CD4-positive, alpha-beta memory T cell (primary cell): Measurements from ENCODE around the gene IL33. TPM values are rescaled to one million over a fixed set of nuclear protein-coding genes. Genes with fewer than 3 reads are reported as not detected.

Experiments used
- CTCF ChIA-PET: fragments of 350-600 bp; sonication (Branson Sonifier 250); formaldehyde crosslinking; loops from one replicate; lab custom pipeline; 2021; ENCODE audit warnings: inconsistent platforms; ENCODE audit not compliant: partially characterized antibody; lab: Charles Lee
- POLR2A ChIA-PET: fragments of 350-600 bp; sonication (Branson Sonifier 250); formaldehyde crosslinking; loops from one replicate; lab custom pipeline; 2021; ENCODE audit not compliant: partially characterized antibody; lab: Charles Lee
- DNase-seq, 5 donors: peaks; one replicate each; pipeline versions ENCODE4 v3.0.0 to v3.0.0-alpha.2; 2020 to 2022; ENCODE audit warnings: mixed read lengths in 1 of 5
- H3K27ac ChIP-seq: one replicate; pipeline ENCODE4 v1.7.0; 2013; ENCODE audit warnings: low read depth, low read length
- H3K27me3 ChIP-seq: 2 replicates; pipeline ENCODE4 v1.7.0; 2013; ENCODE audit warnings: mild to moderate bottlenecking, low read length, moderate library complexity; ENCODE audit not compliant: insufficient read depth
- H3K36me3 ChIP-seq: 2 replicates; pipeline ENCODE4 v1.7.0; 2013; ENCODE audit warnings: mild to moderate bottlenecking, low read length, moderate library complexity; ENCODE audit not compliant: insufficient read depth
- H3K4me1 ChIP-seq: 2 replicates; pipeline ENCODE4 v1.7.0; 2013; ENCODE audit warnings: mild to moderate bottlenecking, low read length, moderate library complexity; ENCODE audit not compliant: insufficient read depth
- H3K4me3 ChIP-seq, 2 donors: one replicate each; pipeline ENCODE4 v1.7.0; 2013; ENCODE audit warnings: low read length in 2 of 2, mild to moderate bottlenecking in 1 of 2
- H3K9me3 ChIP-seq, 2 donors: one replicate each; pipeline ENCODE4 v1.7.0; 2013; ENCODE audit warnings: low read length in 2 of 2, control low read depth in 1 of 2; ENCODE audit not compliant: control insufficient read depth in 1 of 2
- H3K27ac Mint-ChIP-seq, 7 donors: one replicate each; pipeline ENCODE4 v1.8.0; 2020 to 2021; ENCODE audit warnings: mixed read lengths in 7 of 7, mild to moderate bottlenecking in 6 of 7, inconsistent platforms in 3 of 7, moderate library complexity in 3 of 7
- H3K27me3 Mint-ChIP-seq, 2 donors: one replicate each; pipeline ENCODE4 v1.8.0; 2020 to 2021; ENCODE audit warnings: mixed read lengths in 2 of 2
- H3K36me3 Mint-ChIP-seq, 2 donors: one replicate each; pipeline ENCODE4 v1.8.0; 2020 to 2021; ENCODE audit warnings: mixed read lengths in 2 of 2, inconsistent platforms in 1 of 2, mild to moderate bottlenecking in 1 of 2
- H3K4me1 Mint-ChIP-seq, 4 donors: one replicate each; pipeline ENCODE4 v1.8.0; 2020 to 2021; ENCODE audit warnings: mixed read lengths in 4 of 4, mild to moderate bottlenecking in 1 of 4
- H3K4me3 Mint-ChIP-seq, 8 donors: one replicate each; pipeline ENCODE4 v1.8.0; 2020 to 2021; ENCODE audit warnings: mixed read lengths in 8 of 8, mild to moderate bottlenecking in 7 of 8, moderate library complexity in 6 of 8, inconsistent platforms in 3 of 8
- H3K9me3 Mint-ChIP-seq, 8 donors: one replicate each; pipeline ENCODE4 v1.8.0; 2020 to 2021; ENCODE audit warnings: mixed read lengths in 8 of 8, mild to moderate bottlenecking in 5 of 8, inconsistent platforms in 3 of 8, moderate library complexity in 1 of 8
- intact Hi-C: fragments of 100-400 bp; cut with micrococcal nuclease; formaldehyde crosslinking; loops from one replicate; pipeline ENCODE4 v1.15.1; 2023
- polyA plus RNA-seq, 2 donors: library from polyadenylated mRNA; unstranded; fragments of 300-500 nt; fragmentation: Illumina TruSeq; gene quantifications; one replicate each; pipeline ENCODE4 v1.2.3, GENCODE V29; 2021
- total RNA-seq, 2 experiments: library from RNA; stranded (reverse); gene quantifications; one replicate each; pipeline ENCODE4 v1.2.3, GENCODE V29; 2021

The IL33 gene
- total and polyA plus RNA-seq, 4 experiments from 2014 or later, result not detected

DNA sequence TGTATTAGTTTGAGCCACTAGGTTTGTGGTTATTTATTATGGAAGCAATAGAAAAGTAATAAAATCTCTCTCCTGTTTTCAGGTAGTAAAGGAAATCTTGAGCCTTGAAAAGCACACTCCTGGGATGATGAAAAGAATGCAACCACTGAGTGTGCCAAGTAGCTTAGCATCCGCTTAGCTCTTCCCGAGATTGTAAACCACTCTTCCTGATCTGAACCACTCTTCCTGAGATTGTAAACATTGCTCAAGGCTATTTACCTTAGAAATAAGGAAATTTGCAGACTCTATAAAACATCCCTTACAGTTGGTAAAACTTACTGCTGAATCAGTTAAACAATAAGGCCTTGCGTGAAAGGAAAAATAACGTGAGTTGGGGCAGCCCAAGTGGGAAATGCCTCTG, 17.4 kb upstream of the IL33 start:
- Histone ChIP-seq H3K9me3 (no peaks in the 10 kb centered on the region), H3K36me3 (no peaks in the 10 kb centered on the region), H3K27ac (no peak overlapping the region), H3K27me3 (no peaks in the 10 kb centered on the region), H3K4me3 (no peak overlapping the region), H3K4me1 (no peaks in the 10 kb centered on the region)
- Mint-ChIP-seq H3K27me3 (peaks cover 18 to 21% of the 10 kb centered on the region in 2 donors), H3K4me1 (no peaks in the 10 kb centered on the region), H3K9me3 (peaks cover 0 to 1% (median 0%) of the 10 kb centered on the region in 8 donors), H3K27ac (no peak overlapping the region), H3K4me3 (no peak overlapping the region), H3K36me3 (no peaks in the 10 kb centered on the region)
- CTCF ChIA-PET, result interaction anchor here (0.6 kb wide), 1 partner anchor 868 kb away, joined by 3 read pairs; no protein-coding TSS in a partner anchor
- intact Hi-C loops, result no loop called here
- DNase-seq, result no peak
- POLR2A ChIA-PET, result no interaction called here

DNA sequence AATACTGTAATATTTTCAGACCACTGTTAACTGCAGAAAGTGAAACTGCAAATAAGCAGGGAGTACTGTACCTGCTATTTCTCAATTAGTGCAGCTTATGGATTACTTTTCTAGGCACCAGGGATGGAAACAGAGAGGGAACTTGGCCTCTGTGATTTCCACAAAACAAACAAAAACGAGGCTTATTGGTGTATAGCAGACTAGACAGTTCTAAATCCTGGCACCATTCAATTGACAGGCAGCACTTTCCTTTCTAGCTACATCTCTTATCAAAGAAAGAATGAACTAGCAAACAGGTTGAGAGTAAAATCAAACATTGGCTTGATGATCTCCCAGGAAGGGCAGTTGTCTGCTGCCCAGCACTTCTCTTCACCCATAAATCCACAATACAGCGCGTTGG, 16.0 kb upstream of the IL33 start:
- no peaks in the 10 kb centered on the region for H3K4me1 Mint-ChIP-seq
- CTCF ChIA-PET, result no interaction called here
- no peak overlapping the region for H3K27ac Mint-ChIP-seq
- Histone ChIP-seq H3K4me1 (no peaks in the 10 kb centered on the region), H3K9me3 (no peaks in the 10 kb centered on the region), H3K36me3 (no peaks in the 10 kb centered on the region), H3K27me3 (no peaks in the 10 kb centered on the region), H3K4me3 (no peak overlapping the region), H3K27ac (no peak overlapping the region)
- POLR2A ChIA-PET, result no interaction called here
- DNase-seq, result no peak
- peaks cover 0 to 10% (median under 1%) of the 10 kb centered on the region in 8 donors for H3K9me3 Mint-ChIP-seq
- peaks cover 21 to 22% of the 10 kb centered on the region in 2 donors for H3K27me3 Mint-ChIP-seq
- intact Hi-C loops, result no loop called here
- no peak overlapping the region for H3K4me3 Mint-ChIP-seq
- H3K36me3 Mint-ChIP-seq, result no peaks in the 10 kb centered on the region

DNA sequence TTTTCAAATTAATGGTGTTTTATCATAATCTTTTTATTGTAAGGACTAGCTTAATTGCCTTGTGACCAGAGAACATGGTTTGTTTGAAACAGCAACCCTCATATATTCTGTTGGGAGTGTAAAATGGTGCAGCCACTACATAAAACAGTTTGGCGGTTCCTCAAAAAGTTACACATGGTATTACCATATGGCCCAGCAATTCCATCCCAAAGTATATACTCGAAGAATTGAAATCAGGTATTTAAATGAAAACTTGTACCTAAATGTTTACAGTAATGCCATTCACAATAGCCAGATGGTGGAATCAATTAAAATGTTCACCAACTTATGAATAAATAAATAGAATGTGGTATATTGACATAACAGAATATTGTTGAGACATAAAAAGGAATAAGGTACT, 14.8 kb upstream of the IL33 start:
- ChIA-PET POLR2A (no interaction called here), CTCF (no interaction called here)
- H3K4me1 ChIP-seq, result no peaks in the 10 kb centered on the region
- Mint-ChIP-seq H3K27ac (no peak overlapping the region), H3K36me3 (no peaks in the 10 kb centered on the region), H3K4me1 (no peaks in the 10 kb centered on the region), H3K4me3 (no peak overlapping the region), H3K27me3 (peaks cover 20 to 24% of the 10 kb centered on the region in 2 donors), H3K9me3 (peaks cover 0 to 17% (median 4%) of the 10 kb centered on the region in 8 donors)
- DNase-seq, result no peak
- intact Hi-C loops, result no loop called here
- H3K27me3 ChIP-seq, result no peaks in the 10 kb centered on the region
- no peak overlapping the region for H3K27ac ChIP-seq
- no peaks in the 10 kb centered on the region for H3K36me3 ChIP-seq
- H3K4me3 ChIP-seq, result no peak overlapping the region
- H3K9me3 ChIP-seq, result no peaks in the 10 kb centered on the region

DNA sequence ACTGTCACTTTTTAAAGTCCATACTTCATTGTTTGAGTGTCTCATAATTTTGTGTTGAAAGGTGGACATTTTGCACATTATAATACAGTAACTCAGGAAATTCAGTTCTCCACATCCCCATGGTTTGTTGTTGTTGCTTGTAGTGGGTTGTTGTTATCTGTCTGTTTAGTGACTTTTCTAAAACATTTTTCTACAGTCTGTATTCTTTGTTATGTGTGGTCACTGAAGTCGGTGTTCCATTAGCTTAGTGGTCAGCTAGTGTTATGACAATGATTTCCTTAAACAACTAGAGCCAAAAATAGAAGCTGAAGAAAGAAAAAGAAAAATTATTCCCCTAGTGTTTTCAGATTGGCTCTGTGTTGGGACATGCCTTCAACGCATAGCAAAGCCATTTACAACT, 5.6 kb upstream of the IL33 start:
- Histone ChIP-seq H3K36me3 (no peaks in the 10 kb centered on the region), H3K4me1 (no peaks in the 10 kb centered on the region), H3K4me3 (no peak overlapping the region), H3K27me3 (no peaks in the 10 kb centered on the region), H3K27ac (no peak overlapping the region), H3K9me3 (peaks cover 0 to 13% of the 10 kb centered on the region in 2 donors)
- Mint-ChIP-seq H3K36me3 (no peaks in the 10 kb centered on the region), H3K27me3 (peaks cover 2 to 7% of the 10 kb centered on the region in 2 donors), H3K4me1 (no peaks in the 10 kb centered on the region), H3K9me3 (peaks cover 7 to 64% (median 51%) of the 10 kb centered on the region in 8 donors), H3K4me3 (no peak overlapping the region), H3K27ac (peak overlapping the region in 1 of 7 donors; percentile 26)
- intact Hi-C loops, result no loop called here
- DNase-seq, result no peak
- POLR2A ChIA-PET, result no interaction called here
- CTCF ChIA-PET, result no interaction called here

DNA sequence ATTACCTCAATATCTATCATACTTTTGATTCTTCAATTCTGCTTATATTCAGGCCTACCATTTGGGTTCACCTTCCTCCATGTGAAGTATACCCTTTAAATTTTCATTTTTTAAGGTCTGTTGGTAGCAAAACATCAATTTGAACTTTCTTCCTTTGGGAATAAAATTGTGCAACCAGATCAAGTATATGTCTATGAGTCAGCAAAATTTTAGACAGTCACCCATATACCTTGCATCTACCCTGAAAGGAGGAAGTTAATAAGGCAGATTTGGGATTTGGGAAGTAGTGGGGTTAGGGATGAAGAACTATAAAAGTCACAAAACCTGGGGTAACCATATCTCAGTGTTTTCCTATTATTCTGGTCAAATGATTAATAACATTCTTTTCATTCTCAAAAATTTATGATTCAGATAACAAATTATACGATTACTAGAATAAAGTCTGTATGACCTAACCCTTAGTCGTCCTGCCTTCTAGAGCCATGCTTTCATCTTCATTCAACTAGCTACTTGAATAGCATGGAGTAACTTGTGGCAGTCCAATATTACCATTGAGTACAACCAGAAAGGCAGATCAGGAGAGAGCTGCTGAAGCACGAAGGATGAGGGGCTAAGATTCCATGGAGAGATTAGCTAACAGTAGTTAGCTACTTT, 2.8 kb upstream of the IL33 start:
- no peaks in the 10 kb centered on the region for H3K36me3 ChIP-seq
- H3K4me3 Mint-ChIP-seq, result no peak overlapping the region
- H3K27me3 ChIP-seq, result no peaks in the 10 kb centered on the region
- H3K27me3 Mint-ChIP-seq, result peaks cover 7 to 8% of the 10 kb centered on the region in 2 donors
- no peaks in the 10 kb centered on the region for H3K4me1 Mint-ChIP-seq
- H3K36me3 Mint-ChIP-seq, result no peaks in the 10 kb centered on the region
- H3K4me3 ChIP-seq, result no peak overlapping the region
- intact Hi-C loops, result no loop called here
- no peak overlapping the region for H3K27ac ChIP-seq
- no peak for DNase-seq
- CTCF ChIA-PET, result no interaction called here
- H3K9me3 ChIP-seq, result peaks cover 0 to 13% of the 10 kb centered on the region in 2 donors
- POLR2A ChIA-PET, result no interaction called here
- no peak overlapping the region for H3K27ac Mint-ChIP-seq
- no peaks in the 10 kb centered on the region for H3K4me1 ChIP-seq
- H3K9me3 Mint-ChIP-seq, result peaks cover 4 to 42% (median 38%) of the 10 kb centered on the region in 8 donors

DNA sequence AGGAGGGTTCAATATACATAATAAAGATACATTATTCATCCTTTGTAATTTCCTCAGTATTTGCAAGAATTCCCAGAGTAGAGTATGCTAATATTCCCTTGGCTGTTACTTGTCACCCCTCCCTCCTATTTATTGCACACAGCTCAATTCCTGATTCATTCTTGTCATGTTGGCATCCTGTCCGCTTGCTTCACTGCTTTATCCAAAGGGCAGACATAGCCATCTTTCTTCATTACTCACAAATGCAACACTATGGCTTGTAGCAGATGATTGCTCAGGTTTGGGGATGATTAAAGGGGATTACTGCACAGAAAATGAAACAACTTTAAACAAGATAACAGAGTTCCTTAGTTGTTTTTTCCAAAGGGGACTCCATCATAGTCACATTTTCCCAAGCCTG, 1.2 kb upstream of the IL33 start:
- Mint-ChIP-seq H3K36me3 (no peaks in the 10 kb centered on the region), H3K4me3 (no peak overlapping the region), H3K4me1 (no peaks in the 10 kb centered on the region), H3K27ac (no peak overlapping the region), H3K9me3 (peaks cover 3 to 28% (median 24%) of the 10 kb centered on the region in 8 donors), H3K27me3 (peaks cover 8% of the 10 kb centered on the region in 2 donors)
- no peaks in the 10 kb centered on the region for H3K4me1 ChIP-seq
- ChIA-PET POLR2A (no interaction called here), CTCF (no interaction called here)
- H3K27me3 ChIP-seq, result no peaks in the 10 kb centered on the region
- intact Hi-C loops, result no loop called here
- H3K9me3 ChIP-seq, result peaks cover 0 to 10% of the 10 kb centered on the region in 2 donors
- DNase-seq, result no peak
- no peaks in the 10 kb centered on the region for H3K36me3 ChIP-seq
- H3K4me3 ChIP-seq, result no peak overlapping the region
- no peak overlapping the region for H3K27ac ChIP-seq

DNA sequence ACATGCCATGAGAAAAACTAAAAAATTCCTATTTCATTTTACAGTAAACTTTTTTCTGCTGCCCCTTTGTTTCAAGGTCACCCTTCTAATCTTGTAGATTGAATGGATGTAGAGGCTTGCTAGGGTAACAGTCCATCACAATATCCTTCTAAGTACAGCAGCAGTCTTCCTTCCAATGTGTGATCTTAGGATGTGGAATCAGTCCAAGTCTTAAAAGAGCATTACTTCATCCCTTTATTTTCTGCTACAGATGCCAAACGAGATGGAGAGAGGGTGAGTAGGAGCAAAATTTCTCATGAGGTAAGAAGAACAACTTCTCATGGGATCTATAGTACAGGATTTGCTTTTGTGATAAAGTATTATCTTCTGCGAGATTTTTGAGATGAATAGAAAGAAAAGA, 704 bp upstream of the IL33 start:
- CTCF ChIA-PET, result no interaction called here
- H3K4me1 Mint-ChIP-seq, result no peaks in the 10 kb centered on the region
- intact Hi-C loops, result no loop called here
- no peak for DNase-seq
- Histone ChIP-seq H3K9me3 (peaks cover 0 to 7% of the 10 kb centered on the region in 2 donors), H3K4me3 (no peak overlapping the region), H3K4me1 (no peaks in the 10 kb centered on the region), H3K27me3 (no peaks in the 10 kb centered on the region), H3K27ac (no peak overlapping the region), H3K36me3 (no peaks in the 10 kb centered on the region)
- H3K4me3 Mint-ChIP-seq, result no peak overlapping the region
- POLR2A ChIA-PET, result no interaction called here
- peaks cover 8% of the 10 kb centered on the region in 2 donors for H3K27me3 Mint-ChIP-seq
- H3K9me3 Mint-ChIP-seq, result peaks cover 2 to 24% (median 20%) of the 10 kb centered on the region in 8 donors
- no peaks in the 10 kb centered on the region for H3K36me3 Mint-ChIP-seq
- H3K27ac Mint-ChIP-seq, result no peak overlapping the region
